AML-193 (cell line): Measurements from ENCODE around the gene HPN.

Source experiments
- DNase-seq, 2 experiments: peaks; one replicate each; lab custom pipeline; 2025; lab: John Stamatoyannopoulos, UW

The HPN gene

DNA sequence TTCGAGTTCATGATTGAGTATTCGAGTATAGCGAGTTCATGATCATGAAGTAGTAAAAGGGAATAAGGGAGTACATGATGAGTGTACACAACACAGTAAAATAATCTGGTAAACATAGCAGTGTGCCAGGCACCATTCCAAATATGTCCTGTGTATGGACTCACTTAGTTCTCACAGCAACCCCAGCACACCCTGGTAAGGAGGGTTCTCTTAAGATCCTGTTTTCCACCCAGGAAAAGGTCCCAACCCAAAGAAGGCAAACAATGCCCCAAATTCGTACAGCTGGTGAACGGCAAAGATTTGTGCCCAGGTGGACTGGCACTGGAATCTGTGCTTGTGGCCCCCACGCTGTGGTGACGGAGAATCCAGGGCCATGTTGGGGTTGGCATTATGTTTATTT lies 21.4 kb downstream of the HPN start:
- DNase-seq: no peak

DNA sequence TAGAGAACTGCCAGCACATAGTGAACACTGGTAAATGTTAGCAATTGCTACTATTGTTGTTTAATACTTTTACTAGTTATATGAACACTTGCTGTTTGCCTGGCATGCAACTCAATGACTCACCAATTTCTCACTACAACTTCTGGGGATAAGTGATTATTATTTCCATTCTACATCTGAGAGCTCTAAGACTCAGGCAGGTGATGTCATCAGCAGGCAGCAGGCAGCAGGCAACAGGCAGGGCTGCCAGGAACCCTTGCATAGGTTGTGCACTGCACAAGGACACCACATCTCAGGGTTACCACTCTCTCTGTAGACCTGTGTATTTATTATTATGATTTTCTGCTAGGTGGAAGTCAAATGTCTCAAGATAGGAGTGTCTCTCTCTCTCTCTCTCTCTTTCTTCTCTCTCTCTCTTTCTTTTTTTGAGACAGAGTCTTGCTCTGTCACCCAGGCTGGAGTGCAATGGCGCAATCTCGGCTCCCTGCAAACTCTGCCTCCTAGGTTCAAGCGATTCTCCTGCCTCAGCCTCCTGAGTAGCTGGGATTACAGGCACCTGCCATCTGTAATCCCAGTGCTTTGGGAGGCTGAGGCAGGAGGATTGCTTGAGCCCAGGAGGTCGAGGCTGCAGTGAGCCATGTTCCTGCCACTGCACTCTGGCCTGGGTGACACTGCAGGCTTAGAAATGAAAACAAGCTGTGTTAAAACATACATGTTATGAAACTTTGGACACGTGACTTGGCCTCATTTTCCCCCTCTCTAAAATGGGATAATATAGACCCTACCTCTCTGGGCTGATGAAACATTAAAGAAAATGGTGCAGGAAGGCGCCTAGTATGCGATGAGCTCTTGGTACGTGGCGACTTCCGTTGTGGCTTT lies 22.7 kb downstream of the HPN start:
- DNase-seq: no peak

DNA sequence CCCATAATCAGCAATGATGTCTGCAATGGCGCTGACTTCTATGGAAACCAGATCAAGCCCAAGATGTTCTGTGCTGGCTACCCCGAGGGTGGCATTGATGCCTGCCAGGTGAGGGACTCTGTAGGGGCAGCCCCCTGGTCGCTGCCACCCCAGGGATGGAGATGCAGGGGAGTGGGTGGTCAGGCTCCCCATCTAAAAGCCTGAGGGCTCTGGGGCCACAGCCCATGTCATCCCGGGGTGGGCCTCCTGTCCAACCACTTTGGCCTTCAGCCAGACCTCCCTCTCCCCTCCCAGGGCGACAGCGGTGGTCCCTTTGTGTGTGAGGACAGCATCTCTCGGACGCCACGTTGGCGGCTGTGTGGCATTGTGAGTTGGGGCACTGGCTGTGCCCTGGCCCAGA lies 24.1 kb downstream of the HPN start:
- no peak for DNase-seq

DNA sequence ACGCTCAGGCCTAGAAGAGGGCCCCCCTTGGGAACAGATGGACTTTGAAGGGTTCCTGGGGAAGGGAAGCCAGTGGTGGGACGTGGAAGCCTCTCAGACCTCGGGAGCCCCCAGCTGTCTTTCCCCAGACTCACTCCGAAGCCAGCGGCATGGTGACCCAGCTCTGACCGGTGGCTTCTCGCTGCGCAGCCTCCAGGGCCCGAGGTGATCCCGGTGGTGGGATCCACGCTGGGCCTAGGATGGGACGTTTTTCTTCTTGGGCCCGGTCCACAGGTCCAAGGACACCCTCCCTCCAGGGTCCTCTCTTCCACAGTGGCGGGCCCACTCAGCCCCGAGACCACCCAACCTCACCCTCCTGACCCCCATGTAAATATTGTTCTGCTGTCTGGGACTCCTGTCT lies 24.6 kb downstream of the HPN start:
- no peak for DNase-seq

DNA sequence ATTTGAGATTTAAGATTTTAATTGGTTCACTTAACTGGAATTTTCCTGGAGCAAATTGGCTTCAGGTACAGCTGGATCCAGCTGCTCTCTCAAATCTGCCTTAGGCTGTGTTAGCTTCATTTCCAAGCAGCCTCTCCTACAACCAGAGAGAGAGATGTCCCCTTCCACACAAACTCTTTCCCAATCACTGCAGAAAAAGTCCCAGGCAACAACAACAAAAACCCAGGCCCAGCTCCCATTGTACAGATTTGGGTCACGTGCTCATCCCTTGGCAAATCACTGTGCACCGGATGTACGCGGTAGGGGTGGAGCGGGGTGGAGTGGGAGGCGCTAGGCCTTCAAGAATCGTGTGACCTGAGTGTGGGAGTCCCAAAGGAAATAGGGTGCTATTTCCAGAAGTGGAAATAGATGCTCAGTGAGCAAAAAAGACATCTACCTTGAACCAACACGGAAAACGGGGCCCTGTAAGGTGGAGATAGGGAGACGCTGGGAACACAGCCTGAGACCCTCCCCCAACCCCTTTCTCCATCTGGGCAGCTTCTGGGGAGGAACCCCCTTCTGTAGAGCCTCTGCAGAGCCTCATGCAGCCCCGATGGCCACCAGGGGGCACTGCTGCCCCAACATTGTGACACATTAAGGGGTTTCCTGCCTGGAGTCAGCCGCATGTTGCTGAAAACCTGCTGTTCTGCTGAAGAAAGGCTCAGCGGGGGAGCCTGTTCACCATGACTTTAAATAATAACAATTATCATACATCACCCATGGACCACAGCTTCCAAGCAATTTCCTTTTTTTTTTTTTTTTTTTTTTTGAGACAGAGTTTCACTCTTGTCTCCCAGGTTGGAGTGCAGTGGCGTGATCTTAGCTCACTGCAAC lies 25.4 kb downstream of the HPN start:
- DNase-seq: peak; percentile 45 to 58

DNA sequence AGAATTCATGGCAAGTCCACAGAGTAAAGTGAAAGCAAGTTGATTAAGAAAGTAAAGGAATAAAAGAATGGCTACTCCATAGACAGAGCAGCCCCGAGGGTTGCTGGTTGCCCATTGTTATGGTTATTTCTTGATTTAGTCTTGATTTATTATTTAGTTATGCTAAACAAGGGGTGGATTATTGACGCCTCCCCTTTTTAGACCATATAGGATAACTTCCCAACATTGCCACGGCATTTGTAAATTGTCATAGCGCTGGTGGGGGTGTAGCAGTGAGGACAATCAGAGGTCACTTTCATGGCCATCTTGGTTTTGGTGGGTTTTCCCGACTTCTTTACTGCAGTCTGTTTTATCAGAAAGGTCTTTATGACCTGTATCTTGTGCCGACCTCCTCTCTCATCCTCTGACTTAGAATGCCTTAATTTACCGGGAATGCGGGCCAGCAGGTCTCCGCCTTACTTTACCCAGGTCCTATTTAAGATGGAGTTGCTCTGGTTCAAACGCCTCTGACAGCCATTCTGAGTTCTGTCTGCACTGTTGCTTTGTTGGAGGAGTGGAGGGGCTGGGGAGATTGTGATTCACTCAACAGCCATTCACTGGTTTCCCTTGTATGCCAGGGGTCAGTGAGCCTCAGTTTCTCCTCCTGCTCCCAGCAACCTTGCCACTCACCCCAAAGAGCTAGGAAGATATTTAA lies 27.6 kb downstream of the HPN start:
- DNase-seq: no peak

DNA sequence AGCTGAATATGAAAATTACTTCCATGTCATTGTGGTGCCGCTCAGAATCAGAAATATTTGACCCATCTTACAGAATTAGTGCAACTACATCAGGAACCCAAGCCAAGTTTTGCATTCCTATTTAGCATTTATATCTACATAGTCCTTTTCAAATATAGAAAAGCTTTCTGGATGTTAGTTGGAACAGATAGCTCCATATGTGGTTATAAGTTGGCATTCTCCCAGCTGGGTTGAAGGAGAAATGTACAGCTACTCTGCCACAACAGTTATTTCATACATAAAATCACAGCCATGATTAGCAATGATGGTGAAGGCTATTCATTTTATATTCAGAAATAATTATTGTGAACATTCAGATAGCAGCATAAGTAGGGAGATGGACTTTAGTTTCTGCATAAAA lies 28.2 kb downstream of the HPN start:
- DNase-seq: no peak

DNA sequence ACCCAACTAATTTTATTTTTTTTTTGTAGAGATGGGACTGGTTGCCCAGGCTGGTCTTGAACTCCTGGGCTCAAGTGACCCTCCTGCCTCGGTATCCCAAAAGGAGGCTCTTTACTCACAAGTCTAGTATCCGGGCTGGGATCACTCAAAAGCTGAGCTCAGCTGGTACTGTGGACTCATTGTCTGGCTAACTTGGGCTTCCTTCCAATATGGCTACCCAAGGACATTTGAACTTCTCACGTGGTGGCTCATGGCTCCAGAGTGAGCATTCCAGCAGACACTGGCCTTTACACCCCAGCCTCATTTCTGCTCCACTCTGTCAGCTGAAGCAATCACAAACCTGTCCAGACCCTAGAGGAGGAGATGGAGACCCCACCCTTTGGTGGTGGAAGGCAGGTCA lies 28.9 kb downstream of the HPN start:
- no peak for DNase-seq

- DNase-seq: no peak
Observed at GRCh38 chr19:35073516-35073915, 32.0 kb downstream of the HPN start.

DNA sequence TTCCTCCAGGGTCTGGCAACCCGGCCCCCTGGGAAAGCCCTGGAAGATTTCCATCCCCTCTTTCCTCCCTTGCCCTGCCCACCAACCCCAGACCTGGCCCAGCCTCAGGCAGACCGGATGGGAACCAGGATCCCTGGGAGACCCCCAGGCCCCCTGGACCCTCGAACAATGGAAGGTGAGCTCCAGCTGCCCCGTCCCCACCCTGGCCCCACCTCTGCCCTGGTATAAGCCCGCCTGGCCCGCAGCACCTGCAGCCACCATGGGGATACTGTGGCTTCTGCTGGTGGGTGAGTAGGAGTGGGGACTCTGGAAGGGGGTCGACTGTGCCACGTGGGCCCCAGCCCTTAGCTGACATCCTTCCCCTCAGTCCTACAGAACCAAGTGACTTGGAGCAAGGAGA lies 32.4 kb downstream of the HPN start:
- no peak for DNase-seq

- no peak for DNase-seq
Observed at GRCh38 chr19:35074426-35075201, 33.1 kb downstream of the HPN start.

DNA sequence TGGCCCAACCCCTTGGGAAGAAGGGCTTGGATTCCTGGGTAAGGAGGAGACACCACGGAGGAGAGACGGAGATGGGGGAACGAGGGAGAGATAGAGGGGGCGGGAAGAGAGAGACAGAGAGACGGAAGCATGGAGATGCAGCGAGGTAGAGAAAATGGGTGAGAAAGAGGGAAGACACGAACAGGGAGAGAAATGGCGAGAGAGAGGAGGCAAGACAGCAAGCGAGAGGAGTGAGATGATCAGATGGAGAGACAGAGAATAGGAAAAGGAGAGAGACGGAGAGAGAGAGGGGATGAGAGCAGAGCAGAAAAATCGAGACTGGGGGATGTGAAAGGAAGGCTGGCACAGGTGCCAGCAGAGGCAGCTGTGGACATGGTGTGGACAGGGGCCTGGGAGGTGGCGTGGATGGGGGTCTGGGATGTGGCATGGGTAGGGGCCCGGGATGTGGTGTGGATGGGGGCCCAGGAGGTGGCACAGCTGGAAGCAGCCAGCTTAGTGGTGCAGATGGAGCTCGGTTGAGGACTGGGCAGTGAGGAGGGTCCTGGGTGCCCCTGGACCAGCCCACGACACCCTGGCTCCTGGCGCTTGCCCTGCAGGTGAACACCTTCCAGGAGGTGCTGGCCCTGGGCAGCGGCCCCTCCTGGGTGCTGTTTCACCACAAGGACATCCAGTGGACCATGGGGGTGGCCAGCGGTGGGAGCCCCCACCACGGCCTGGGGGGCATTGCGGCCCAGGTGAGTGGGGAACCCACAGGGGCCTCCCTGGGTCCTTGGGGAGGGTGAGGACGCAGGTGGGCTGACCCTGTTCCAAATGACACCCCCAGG lies 33.9 kb downstream of the HPN start:
- no peak for DNase-seq

DNA sequence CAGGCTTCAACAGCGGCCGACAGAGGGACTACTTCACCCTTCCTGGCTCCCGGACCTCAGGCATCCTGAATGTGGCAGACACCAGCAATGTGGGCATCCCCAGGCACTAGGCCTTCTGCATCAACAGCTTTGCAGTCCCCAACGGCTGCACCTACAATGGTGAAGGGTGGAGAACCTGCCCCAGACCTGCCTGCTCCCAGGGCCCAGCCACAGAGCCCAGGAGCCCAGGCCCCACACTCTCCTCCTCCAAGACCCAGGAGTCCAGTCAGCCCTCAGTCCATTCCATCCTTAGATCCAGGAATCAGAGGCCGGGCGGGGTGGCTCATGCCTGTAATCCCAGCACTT lies 34.5 kb downstream of the HPN start:
- no peak for DNase-seq

DNA sequence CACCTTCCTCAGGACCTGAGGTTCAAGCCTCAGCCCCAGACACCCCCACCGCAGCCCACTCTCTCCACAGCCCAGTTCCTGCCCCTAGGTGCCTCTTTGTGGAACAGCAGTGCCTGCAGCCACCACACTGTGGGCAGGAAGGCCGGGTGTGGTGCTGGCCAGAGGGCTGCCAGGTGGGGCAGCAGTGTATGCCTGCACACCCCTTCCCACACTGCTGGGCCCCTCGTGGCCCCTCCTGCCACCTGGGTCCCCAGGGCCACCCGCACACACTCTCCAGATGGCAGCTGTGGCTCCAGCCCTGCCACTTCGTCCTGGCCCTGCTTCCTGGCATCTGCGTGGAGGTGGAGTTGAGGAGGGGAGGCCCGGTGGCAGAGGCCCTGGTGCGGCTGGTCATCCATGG lies 35.1 kb downstream of the HPN start:
- DNase-seq: no peak

DNA sequence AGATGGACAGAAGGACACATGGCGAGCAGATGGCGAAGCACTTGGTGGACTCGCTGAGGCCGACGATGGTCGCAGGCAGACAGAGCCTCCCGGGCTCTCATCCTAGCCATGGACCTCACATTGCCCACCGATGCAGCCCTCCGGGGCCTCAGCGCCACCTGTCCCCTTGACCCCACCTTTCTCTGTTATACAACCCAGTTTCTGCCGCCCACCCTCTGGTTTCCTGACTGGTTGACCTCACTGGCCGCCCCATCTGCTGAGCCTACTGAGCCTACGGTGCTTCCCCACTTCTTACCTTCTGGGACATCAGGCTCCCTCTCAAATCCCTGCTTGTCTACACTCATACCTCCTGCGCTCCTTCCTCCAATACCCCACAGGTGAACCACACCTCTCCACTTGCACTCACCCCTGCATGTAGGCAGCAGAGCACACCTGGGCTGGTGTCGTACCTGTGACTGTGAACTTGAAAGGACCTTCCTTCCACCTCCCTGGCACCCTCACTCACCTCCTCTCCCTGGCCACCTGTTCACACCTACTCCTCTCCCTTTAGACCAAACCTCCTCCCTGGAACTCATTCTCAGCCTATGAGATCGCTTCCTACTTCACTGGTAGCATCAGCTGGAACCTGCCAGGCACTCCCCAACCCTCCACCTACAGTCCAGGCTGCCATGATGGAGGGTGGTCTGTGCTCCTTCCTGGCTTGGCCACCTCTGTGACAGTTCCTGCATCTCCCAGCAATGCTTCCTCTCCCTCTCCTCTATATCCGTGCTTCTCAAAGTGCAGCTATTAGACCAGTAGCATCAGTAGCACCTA lies 36.1 kb downstream of the HPN start:
- no peak for DNase-seq

DNA sequence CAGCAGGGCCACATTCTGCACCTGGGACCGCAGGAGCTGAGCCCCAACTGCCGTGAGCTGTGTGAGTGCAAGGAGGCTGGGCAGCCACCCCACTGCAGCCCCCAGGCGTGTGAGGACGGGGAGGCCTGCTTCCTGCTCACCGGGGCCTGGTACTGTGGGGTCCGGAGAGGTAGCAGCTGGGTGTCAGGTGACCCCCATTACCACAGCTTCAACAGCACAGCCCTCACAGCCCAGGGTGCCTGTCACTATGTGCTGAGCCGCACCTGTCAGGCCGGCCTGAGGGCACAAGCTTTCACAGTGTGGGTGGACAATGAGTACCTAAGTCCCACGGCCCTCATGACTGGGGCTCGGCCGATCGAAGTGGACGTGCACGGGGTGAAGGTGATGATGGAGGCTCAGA lies 38.3 kb downstream of the HPN start:
- DNase-seq: no peak

GRCh38 chr19:35080613-35081170 lies 39.2 kb downstream of the HPN start:
- DNase-seq: no peak

DNA sequence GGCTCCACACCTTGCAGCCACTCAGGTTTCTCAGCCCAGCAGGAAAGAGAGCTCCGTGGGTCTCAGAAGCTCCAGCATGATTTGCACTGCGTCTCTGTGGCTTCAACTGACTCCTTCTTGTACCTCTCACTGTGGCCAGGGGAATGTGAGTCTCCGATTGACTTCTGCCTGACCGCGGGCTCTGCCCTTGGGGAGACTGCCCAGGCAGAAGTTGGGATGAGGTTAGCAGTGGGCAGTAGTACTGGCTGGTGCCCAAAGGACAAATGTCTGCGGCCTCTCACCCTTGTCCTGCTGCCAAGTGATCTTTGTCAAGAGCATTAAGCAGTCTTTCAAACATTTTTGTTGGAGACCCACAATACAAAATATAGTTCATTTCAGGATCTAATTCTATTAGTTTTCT lies 39.7 kb downstream of the HPN start:
- no peak for DNase-seq

- DNase-seq: no peak
Observed at GRCh38 chr19:35083691-35084508, 42.4 kb downstream of the HPN start.
